H1 (cell line): ENCODE results near the gene JAG1. TPM values are rescaled to one million over a fixed set of nuclear protein-coding genes. Genes with fewer than 3 reads are reported as not detected.

Source experiments
- CTCF ChIA-PET: fragments of 300-600 bp; sonication (Branson Sonifier 250); formaldehyde crosslinking; loops from one replicate; lab custom pipeline; 2021; ENCODE audit not compliant: partially characterized antibody; lab: Charles Lee
- POLR2A ChIA-PET: fragments of 300-600 bp; sonication (Branson Sonifier 250); formaldehyde crosslinking; loops from one replicate; lab custom pipeline; 2021; ENCODE audit warnings: inconsistent platforms; ENCODE audit not compliant: partially characterized antibody; lab: Charles Lee
- DNase-seq, 2 experiments: peaks; one replicate each; pipeline versions ENCODE4 v3.0.0 to v3.0.0-alpha.2; 2010 to 2022; ENCODE audit warnings: low spot score in 2 of 2, low read depth in 1 of 2, mixed read lengths in 1 of 2
- FAIRE-seq: peaks from 2 replicates; lab custom pipeline; 2011; peaks lifted over from hg19 to GRCh38; lab: Jason Lieb, UNC
- H2AFZ ChIP-seq: 2 replicates; pipeline ENCODE4 v1.8.1; 2012; ENCODE audit warnings: low read length, inconsistent platforms
- H2AK5ac ChIP-seq: 2 replicates; pipeline ENCODE4 v1.6.1; 2013; ENCODE audit warnings: low read depth, low read length
- H2BK120ac ChIP-seq: replicated peaks from 2 replicates; pipeline ENCODE3; 2013; ENCODE audit warnings: low read depth, low read length, inconsistent platforms
- H2BK12ac ChIP-seq: 2 replicates; pipeline ENCODE4 v1.6.1; 2013; ENCODE audit warnings: low read depth, low read length
- H2BK15ac ChIP-seq: 2 replicates; pipeline ENCODE4 v1.6.1; 2013; ENCODE audit warnings: low read length
- H2BK20ac ChIP-seq: 2 replicates; pipeline ENCODE4 v1.6.1; 2013; ENCODE audit warnings: low read length
- H2BK5ac ChIP-seq: 2 replicates; pipeline ENCODE4 v1.6.1; 2013; ENCODE audit warnings: low read depth, low read length
- H3K14ac ChIP-seq: 2 replicates; pipeline ENCODE4 v1.6.1; 2013; ENCODE audit warnings: inconsistent platforms; ENCODE audit not compliant: insufficient read length
- H3K18ac ChIP-seq: 2 replicates; pipeline ENCODE4 v1.6.1; 2013; ENCODE audit warnings: low read length; ENCODE audit errors: extremely low read depth
- H3K23ac ChIP-seq: 2 replicates; pipeline ENCODE4 v1.6.1; 2013; ENCODE audit warnings: inconsistent platforms; ENCODE audit not compliant: insufficient read length
- H3K23me2 ChIP-seq: 2 replicates; pipeline ENCODE4 v1.6.1; 2013; ENCODE audit warnings: low read depth, low read length
- H3K27ac ChIP-seq: 2 replicates; pipeline ENCODE4 v1.6.1; 2011; ENCODE audit warnings: low read depth, low read length, inconsistent platforms
- H3K27me3 ChIP-seq, 4 experiments: replicated peaks in 1 of 4; 1 replicate in 1 of 4; 2 replicates in 3 of 4; pipeline versions ENCODE4 v1.6.1 to v1.8.1; 2011 to 2013; ENCODE audit warnings: low read length in 3 of 4, mild to moderate bottlenecking in 3 of 4, inconsistent platforms in 2 of 4, mixed read lengths in 2 of 4, moderate library complexity in 1 of 4; ENCODE audit not compliant: control insufficient read depth in 3 of 4, insufficient read depth in 3 of 4; ENCODE audit errors: extremely low read depth in 1 of 4
- H3K36me3 ChIP-seq, 4 experiments: 2 replicates each; pipeline versions ENCODE4 v1.6.1 to v1.8.1; 2011 to 2013; ENCODE audit warnings: mild to moderate bottlenecking in 4 of 4, low read length in 3 of 4, moderate library complexity in 2 of 4, control low read depth in 1 of 4, inconsistent platforms in 1 of 4; ENCODE audit not compliant: insufficient read depth in 4 of 4, control insufficient read depth in 2 of 4
- H3K4ac ChIP-seq: replicated peaks from 2 replicates; pipeline ENCODE3; 2013; ENCODE audit warnings: low read length, low read depth, mixed read lengths, inconsistent platforms; ENCODE audit not compliant: insufficient read length
- H3K4me1 ChIP-seq, 4 experiments: replicated peaks in 1 of 4; 1 replicate in 1 of 4; 2 replicates in 3 of 4; pipeline versions ENCODE4 v1.6.1 to v1.8.1; 2011 to 2013; ENCODE audit warnings: low read length in 3 of 4, inconsistent platforms in 2 of 4, mixed read lengths in 1 of 4; ENCODE audit not compliant: insufficient read depth in 4 of 4, control insufficient read depth in 3 of 4
- H3K4me2 ChIP-seq, 2 experiments: 2 replicates each; pipeline versions ENCODE4 v1.6.1 to v1.8.1; 2011 to 2013; ENCODE audit warnings: low read depth in 2 of 2, low read length in 2 of 2, control low read depth in 1 of 2, inconsistent platforms in 1 of 2, mild to moderate bottlenecking in 1 of 2; ENCODE audit not compliant: insufficient read depth in 1 of 2
- H3K4me3 ChIP-seq, 4 experiments: fragments of 200-600, 300-600 bp in 1 of 4; sonication (generic), shearing (Covaris generic), sonication (Bioruptor Twin) in 1 of 4; 2 replicates each; pipeline versions ENCODE4 v1.5.1 to v1.8.1; 2011 to 2016; ENCODE audit warnings: low read length in 4 of 4, low read depth in 3 of 4, control low read depth in 2 of 4, inconsistent platforms in 2 of 4, mild to moderate bottlenecking in 2 of 4, mixed read lengths in 1 of 4, moderate library complexity in 1 of 4; ENCODE audit not compliant: insufficient read depth in 2 of 4; ENCODE audit errors: extremely low read depth in 1 of 4
- H3K56ac ChIP-seq: replicated peaks from 2 replicates; pipeline ENCODE3; 2013; ENCODE audit warnings: low read depth, mild to moderate bottlenecking, mixed read lengths, low read length, inconsistent platforms; ENCODE audit not compliant: insufficient read length
- H3K79me1 ChIP-seq: 2 replicates; pipeline ENCODE4 v1.6.1; 2013; ENCODE audit warnings: low read depth, low read length, control low read depth
- H3K79me2 ChIP-seq, 2 experiments: 2 replicates each; pipeline versions ENCODE4 v1.6.1 to v1.8.1; 2012 to 2013; ENCODE audit warnings: low read length in 2 of 2, mild to moderate bottlenecking in 2 of 2, inconsistent platforms in 1 of 2; ENCODE audit not compliant: insufficient read depth in 2 of 2, control insufficient read depth in 1 of 2
- H3K9ac ChIP-seq, 4 experiments: replicated peaks in 1 of 4; 1 replicate in 1 of 4; 2 replicates in 3 of 4; pipeline versions ENCODE4 v1.6.1 to v1.8.1; 2011 to 2013; ENCODE audit warnings: low read depth in 3 of 4, low read length in 3 of 4, control low read depth in 2 of 4, mild to moderate bottlenecking in 2 of 4, moderate library complexity in 2 of 4, inconsistent platforms in 1 of 4; ENCODE audit errors: extremely low read depth in 1 of 4
- H3K9me3 ChIP-seq, 2 experiments: 2 replicates each; pipeline versions ENCODE4 v1.6.1 to v1.8.1; 2012 to 2013; ENCODE audit warnings: mild to moderate bottlenecking in 2 of 2, moderate library complexity in 2 of 2, control low read depth in 1 of 2, inconsistent platforms in 1 of 2, low read depth in 1 of 2, low read length in 1 of 2, mixed read lengths in 1 of 2; ENCODE audit not compliant: insufficient read depth in 2 of 2
- H4K20me1 ChIP-seq, 2 experiments: replicated peaks in 1 of 2; 2 replicates each; pipeline versions ENCODE3 to v1.8.1; 2011 to 2013; ENCODE audit warnings: inconsistent platforms in 2 of 2, low read length in 2 of 2, mild to moderate bottlenecking in 1 of 2; ENCODE audit not compliant: insufficient read depth in 2 of 2, control insufficient read depth in 1 of 2
- H4K5ac ChIP-seq: 2 replicates; pipeline ENCODE4 v1.6.1; 2013; ENCODE audit warnings: low read length, low read depth, mixed read lengths, inconsistent platforms; ENCODE audit not compliant: insufficient read length
- H4K8ac ChIP-seq: 2 replicates; pipeline ENCODE4 v1.8.0; 2013; ENCODE audit warnings: mild to moderate bottlenecking, moderate library complexity, low read length, inconsistent platforms; ENCODE audit not compliant: insufficient read depth; ENCODE audit errors: extremely low read depth
- H4K91ac ChIP-seq: replicated peaks from 2 replicates; pipeline ENCODE3; 2013; ENCODE audit warnings: low read length, mixed read lengths, inconsistent platforms; ENCODE audit not compliant: insufficient read length
- GTF2F1 ChIP-seq: IDR thresholded peaks from 2 replicates; pipeline ENCODE4 v1.6.1; 2012; ENCODE audit warnings: low read depth, low read length, improper control_type of control experiment, borderline replicate concordance
- HDAC6 ChIP-seq: IDR thresholded peaks from one replicate; pipeline ENCODE4 v1.7.1; 2012; ENCODE audit warnings: low read depth, mild to moderate bottlenecking, inconsistent platforms, low read length, moderate library complexity
- KDM1A ChIP-seq: fragments of 200-600, 300-600 bp; sonication (generic); IDR thresholded peaks from 2 replicates; pipeline ENCODE4 v1.7.1; 2016; ENCODE audit warnings: mild to moderate bottlenecking, low read length, borderline replicate concordance
- NANOG ChIP-seq: IDR thresholded peaks from 2 replicates; pipeline ENCODE4 v1.6.1; 2011; ENCODE audit warnings: low read length, low read depth, mild to moderate bottlenecking, inconsistent platforms; ENCODE audit not compliant: insufficient read depth, poor library complexity, severe bottlenecking
- POLR2A ChIP-seq, 2 experiments: IDR thresholded peaks; 1 replicate in 1 of 2; 2 replicates in 1 of 2; pipeline ENCODE4 v1.6.1; 2011; ENCODE audit warnings: low read depth in 2 of 2, low read length in 2 of 2, mild to moderate bottlenecking in 2 of 2; ENCODE audit errors: control extremely low read depth in 1 of 2
- POU5F1 ChIP-seq: IDR thresholded peaks from 2 replicates; pipeline ENCODE4 v1.6.1; 2011; ENCODE audit warnings: low read depth, mild to moderate bottlenecking, low read length, moderate library complexity
- RNF2 ChIP-seq: fragments of 200-900, 300-1000 bp; sonication (generic); IDR thresholded peaks from 2 replicates; pipeline ENCODE4 v1.7.1; 2016; ENCODE audit warnings: borderline replicate concordance, low read depth, mild to moderate bottlenecking, antibody characterized with exemption, low read length; ENCODE audit not compliant: poor library complexity, severe bottlenecking; ENCODE audit errors: missing control alignments
- SAP30 ChIP-seq: fragments of 300-600 bp; sonication (generic); IDR thresholded peaks from 2 replicates; pipeline ENCODE4 v1.7.1; 2012; ENCODE audit warnings: low read length, moderate library complexity, mild to moderate bottlenecking, inconsistent platforms; ENCODE audit not compliant: insufficient read depth, insufficient replicate concordance
- WGBS, 2 experiments: shearing (Covaris generic) in 1 of 2; methylation state at CpG; one replicate each; pipeline versions ENCODE4 v1.1.6 to v1.1.7; 2013 to 2015; ENCODE audit warnings: low lambda C conversion rate in 2 of 2, mixed read lengths in 2 of 2, inconsistent platforms in 1 of 2, low coverage in 1 of 2, missing lambda C conversion rate in 1 of 2; ENCODE audit not compliant: insufficient replicate concordance in 2 of 2, insufficient coverage in 1 of 2, insufficient read length in 1 of 2; ENCODE audit errors: extremely low coverage in 1 of 2, missing lambda C conversion rate in 1 of 2; 5-methylcytosine and 5-hydroxymethylcytosine counted together
- polyA plus RNA-seq, 7 experiments: library from polyadenylated mRNA; depleted of rRNA in 3 of 7; stranded (reverse) in 5 of 7; unstranded in 2 of 7; fragments of >200 nt in 5 of 7; fragments of 200-250 nt in 2 of 7; gene quantifications; 1 replicate in 5 of 7; 2 replicates in 1 of 7; 4 replicates in 1 of 7; pipeline versions ENCODE4 v1.2.1 to v1.2.3, GENCODE V29; 2011 to 2013; ENCODE audit warnings: missing spikeins in 2 of 7, mixed read lengths in 2 of 7
- total RNA-seq: library from RNA; stranded (reverse); fragmentation: NEBNext Ultra II Directional; extraction: Animal tissue kit (Norgen Biotek cat#: 25700); gene quantifications from 2 replicates; pipeline ENCODE4 v1.2.1, GENCODE V29; 2021
- TF ChIP-seq, protein P1 (sequence below): IDR thresholded peaks from 2 replicates; pipeline ENCODE4 v1.6.1; 2011; ENCODE audit warnings: low read depth, mild to moderate bottlenecking, low read length; ENCODE audit not compliant: insufficient read depth
- TF ChIP-seq, protein P2 (sequence below): IDR thresholded peaks from 2 replicates; pipeline ENCODE4 v1.6.1; 2012; ENCODE audit warnings: inconsistent platforms

JAG1 gene
- total and polyA plus RNA-seq, 2 of the 8 experiments (the other 6 are each of a cell fraction or from before 2014, with no cell fraction given) = 13.5 to 27.3 TPM

GRCh38 chr20:10668677-10669368 lies 5.0 kb downstream of the JAG1 start:
- 94% methylated on average over 7 of the region's 7 CpGs; no CpG with 5 or more reads in 1 of the 2 experiments for WGBS, 2 experiments
- POLR2A ChIA-PET = interaction anchor here (0.6 kb wide), 1 partner anchor 476 kb away, joined by 3 read pairs; no protein-coding TSS in a partner anchor
- no peak overlapping the region for H4K8ac ChIP-seq
- no peak overlapping the region for H3K14ac ChIP-seq
- H2BK20ac ChIP-seq = no peak overlapping the region
- no peaks in the 10 kb centered on the region; a peak in 1 of 7 replicates for H3K27me3 ChIP-seq
- no peak overlapping the region for H2BK120ac ChIP-seq
- no peak overlapping the region for H3K56ac ChIP-seq
- H2BK15ac ChIP-seq = no peak overlapping the region
- H4K5ac ChIP-seq = no peak overlapping the region
- CTCF ChIA-PET = interaction anchor here (0.6 to 1.0 kb wide), 4 partner anchors 19 to 216 kb away, joined by 3 to 4 read pairs (median 3); no protein-coding TSS in a partner anchor
- H3K23ac ChIP-seq = no peak overlapping the region
- no peak overlapping the region for H3K9ac ChIP-seq
- H3K27ac ChIP-seq = no peak overlapping the region
- H2AFZ ChIP-seq = no peak overlapping the region
- H3K4ac ChIP-seq = no peak overlapping the region
- peaks cover 0 to 12% of the 10 kb centered on the region in 2 experiments for H4K20me1 ChIP-seq
- peaks cover 20 to 36% (median 29%) of the 10 kb centered on the region in 4 experiments for H3K4me1 ChIP-seq
- DNase-seq (no peak), FAIRE-seq (no peak)
- H3K23me2 ChIP-seq = peaks cover 14% of the 10 kb centered on the region
- no peak overlapping the region for H4K91ac ChIP-seq
- H3K18ac ChIP-seq = no peak overlapping the region
- H3K4me3 ChIP-seq = no peak overlapping the region
- H3K36me3 ChIP-seq = peaks cover 0 to 25% (median 5%) of the 10 kb centered on the region in 4 experiments; a peak in 4 of 8 replicates
- H3K79me2 ChIP-seq = peaks cover 13 to 88% of the 10 kb centered on the region in 2 experiments
- H2BK5ac ChIP-seq = no peak overlapping the region
- 0 out of 2 replicates have a peak overlapping the region, but pooled peaks have one; percentile 55 for H2AK5ac ChIP-seq
- no peak overlapping the region for H3K4me2 ChIP-seq
- peaks cover 4% of the 10 kb centered on the region for H3K79me1 ChIP-seq
- no peaks in the 10 kb centered on the region; a peak in 1 of 4 replicates for H3K9me3 ChIP-seq
- peak overlapping the region; percentile 76; the same call in 1 of the 2 replicates for H2BK12ac ChIP-seq
- no peak for TF ChIP-seq HDAC6
- TF ChIP-seq, protein P1, sequence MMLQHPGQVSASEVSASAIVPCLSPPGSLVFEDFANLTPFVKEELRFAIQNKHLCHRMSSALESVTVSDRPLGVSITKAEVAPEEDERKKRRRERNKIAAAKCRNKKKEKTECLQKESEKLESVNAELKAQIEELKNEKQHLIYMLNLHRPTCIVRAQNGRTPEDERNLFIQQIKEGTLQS = no peak
- TF ChIP-seq RNF2 = no peak
- TF ChIP-seq NANOG = no peak
- TF ChIP-seq, protein P2, sequence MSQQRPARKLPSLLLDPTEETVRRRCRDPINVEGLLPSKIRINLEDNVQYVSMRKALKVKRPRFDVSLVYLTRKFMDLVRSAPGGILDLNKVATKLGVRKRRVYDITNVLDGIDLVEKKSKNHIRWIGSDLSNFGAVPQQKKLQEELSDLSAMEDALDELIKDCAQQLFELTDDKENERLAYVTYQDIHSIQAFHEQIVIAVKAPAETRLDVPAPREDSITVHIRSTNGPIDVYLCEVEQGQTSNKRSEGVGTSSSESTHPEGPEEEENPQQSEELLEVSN = no peak
- TF ChIP-seq POU5F1 = no peak
- no peak for TF ChIP-seq SAP30
- no peak for TF ChIP-seq POLR2A (IDR thresholded peaks at IDR 0.05; ENCODE audit: control extremely low read depth in 1 of 2, low read depth in 2 of 2, low read length in 2 of 2)
- no peak for TF ChIP-seq KDM1A
- TF ChIP-seq GTF2F1 = no peak
